ENCODE data around the gene IFT27. TPM values are rescaled to one million over a fixed set of nuclear protein-coding genes. Genes with fewer than 3 reads are reported as not detected.

IFT27 gene
- total RNA-seq, 1 experiment from 2014 or later = 23.2 TPM

DNA sequence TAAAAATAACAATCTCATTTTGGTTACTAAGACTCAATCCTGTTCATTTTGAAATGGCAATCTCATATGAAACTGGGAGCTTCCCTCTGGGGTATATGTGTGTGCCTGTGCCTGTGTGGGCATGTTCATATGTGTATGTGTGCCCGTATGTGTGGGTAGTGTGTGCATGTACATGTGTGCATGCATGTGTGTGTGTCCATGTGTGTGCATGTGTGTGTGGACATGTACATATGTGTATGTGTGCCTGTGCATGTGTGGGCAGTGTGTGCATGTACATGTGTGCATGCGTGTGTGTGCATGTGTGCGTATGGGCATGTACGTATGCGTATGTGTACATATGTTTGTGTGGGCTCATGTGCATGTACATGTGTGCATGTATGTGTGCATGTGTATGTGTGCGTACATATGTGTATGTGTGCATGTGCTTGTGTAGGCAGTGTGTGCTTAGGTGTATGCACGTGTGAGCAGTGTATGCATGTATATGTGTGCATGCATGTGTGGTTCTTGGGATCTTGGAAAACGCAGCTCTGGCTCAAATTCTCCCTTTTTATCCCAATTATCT is 47.9 kb downstream of the IFT27 start:
- Histone ChIP-seq H3K27ac (ENCODE audit: low read depth, low read length) (no peak overlapping the region), H3K79me2 (ENCODE audit: insufficient read depth, low read length) (no peaks in the 10 kb centered on the region), H3K4me2 (ENCODE audit: low read length) (no peak overlapping the region), H3K27me3 (ENCODE audit: insufficient read depth, low read length) (peaks cover 61% of the 10 kb centered on the region), H3K4me1 (ENCODE audit: control insufficient read depth in 1 of 2, insufficient read depth in 2 of 2, low read length in 2 of 2) (no peaks in the 10 kb centered on the region), H3K9me2 (ENCODE audit: insufficient read depth) (no peaks in the 10 kb centered on the region), H2AFZ (ENCODE audit: low read depth, low read length, poor library complexity, severe bottlenecking) (no peak overlapping the region), H4K20me1 (ENCODE audit: insufficient read depth) (no peaks in the 10 kb centered on the region), H3K4me3 (replicated peaks in 1 of 2; ENCODE audit: low read depth in 1 of 2, low read length in 2 of 2) (no peak overlapping the region), H3K9ac (ENCODE audit: low read length) (no peak overlapping the region), H3K36me3 (ENCODE audit: control insufficient read depth in 1 of 2, insufficient read depth in 2 of 2, low read length in 2 of 2) (no peaks in the 10 kb centered on the region), H3K9me3 (ENCODE audit: control insufficient read depth in 1 of 2, insufficient read depth in 1 of 2, low read depth in 1 of 2, low read length in 2 of 2) (no peaks in the 10 kb centered on the region)
- DNase-seq (ENCODE audit: low read depth, low spot score) = no peak
- ChIA-PET POLR2A (no interaction called here), RAD21 (ENCODE audit: low non-redundant PET in 1 of 2, low total read pairs in 2 of 2, uncharacterized antibody in 2 of 2, unreplicated experiment in 2 of 2) (no interaction called here), CTCF (no interaction called here)
- intact Hi-C loops (cut with micrococcal nuclease) = no loop called here
- BruUV-seq (replicated peaks) = no TSS peak
- TF ChIP-seq EZH2 (IDR thresholded peaks at IDR 0.05) = no peak
- TF ChIP-seq, protein P1, sequence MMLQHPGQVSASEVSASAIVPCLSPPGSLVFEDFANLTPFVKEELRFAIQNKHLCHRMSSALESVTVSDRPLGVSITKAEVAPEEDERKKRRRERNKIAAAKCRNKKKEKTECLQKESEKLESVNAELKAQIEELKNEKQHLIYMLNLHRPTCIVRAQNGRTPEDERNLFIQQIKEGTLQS (IDR thresholded peaks at IDR 0.05) = no peak
- TF ChIP-seq EGR1 (IDR thresholded peaks at IDR 0.05; ENCODE audit: low read depth) = no peak
- TF ChIP-seq ZNF274 (IDR thresholded peaks at IDR 0.05; ENCODE audit: low read depth, low read length) = no peak
- no peak for TF ChIP-seq ELF1 (IDR thresholded peaks at IDR 0.05; ENCODE audit: borderline replicate concordance, low read depth)
- ATAC-seq = no peak

DNA sequence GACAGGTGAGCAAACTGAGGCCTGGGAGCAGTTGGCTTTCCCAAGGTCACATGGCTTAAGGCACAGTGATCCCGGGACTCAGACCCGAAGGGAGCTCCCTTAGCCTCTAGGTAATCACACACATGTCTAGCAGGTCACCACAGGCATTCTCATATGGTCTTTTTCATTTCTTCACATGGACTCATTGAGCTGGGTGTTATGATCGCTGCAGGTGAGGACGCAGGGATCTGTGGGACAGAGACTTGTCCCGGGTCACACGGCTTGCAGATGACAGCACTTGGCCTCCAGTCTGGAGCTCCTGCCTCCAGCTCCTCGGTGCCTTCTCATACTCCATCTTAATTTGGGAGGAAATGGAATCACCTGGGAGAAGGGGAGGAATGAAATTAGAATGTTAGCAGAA is 48.8 kb downstream of the IFT27 start:
- Histone ChIP-seq H3K4me1 (ENCODE audit: control insufficient read depth in 1 of 2, insufficient read depth in 2 of 2, low read length in 2 of 2) (no peaks in the 10 kb centered on the region), H3K9me2 (ENCODE audit: insufficient read depth) (no peaks in the 10 kb centered on the region), H4K20me1 (ENCODE audit: insufficient read depth) (no peaks in the 10 kb centered on the region), H3K27me3 (ENCODE audit: insufficient read depth, low read length) (peaks cover 63% of the 10 kb centered on the region), H3K9me3 (ENCODE audit: control insufficient read depth in 1 of 2, insufficient read depth in 1 of 2, low read depth in 1 of 2, low read length in 2 of 2) (no peaks in the 10 kb centered on the region), H3K9ac (ENCODE audit: low read length) (no peak overlapping the region), H3K4me3 (replicated peaks in 1 of 2; ENCODE audit: low read depth in 1 of 2, low read length in 2 of 2) (no peak overlapping the region), H3K27ac (ENCODE audit: low read depth, low read length) (no peak overlapping the region), H2AFZ (ENCODE audit: low read depth, low read length, poor library complexity, severe bottlenecking) (no peak overlapping the region), H3K36me3 (ENCODE audit: control insufficient read depth in 1 of 2, insufficient read depth in 2 of 2, low read length in 2 of 2) (no peaks in the 10 kb centered on the region), H3K4me2 (ENCODE audit: low read length) (no peak overlapping the region), H3K79me2 (ENCODE audit: insufficient read depth, low read length) (no peaks in the 10 kb centered on the region)
- ChIA-PET CTCF (no interaction called here), RAD21 (ENCODE audit: low non-redundant PET in 1 of 2, low total read pairs in 2 of 2, uncharacterized antibody in 2 of 2, unreplicated experiment in 2 of 2) (no interaction called here), POLR2A (no interaction called here)
- intact Hi-C loops (cut with micrococcal nuclease) = no loop called here
- BruUV-seq (replicated peaks) = no TSS peak
- DNase-seq (ENCODE audit: low read depth, low spot score) (no peak), ATAC-seq (no peak)
- TF ChIP-seq ZFX (IDR thresholded peaks at IDR 0.05) (no peak), TCF7L2 (IDR thresholded peaks at IDR 0.05; ENCODE audit: borderline replicate concordance, extremely low read depth, insufficient read depth, insufficient read length) (no peak), YY1 (IDR thresholded peaks at IDR 0.05; ENCODE audit: extremely low read depth, insufficient replicate concordance, low read depth, low read length) (no peak), JUND (IDR thresholded peaks at IDR 0.05) (no peak), SRF (IDR thresholded peaks at IDR 0.05; ENCODE audit: low read depth) (no peak), EGR1 (IDR thresholded peaks at IDR 0.05; ENCODE audit: low read depth) (no peak), SIN3A (IDR thresholded peaks at IDR 0.05; ENCODE audit: low read depth) (no peak), POLR2A (IDR thresholded peaks at IDR 0.05; ENCODE audit: borderline replicate concordance, extremely low read depth, insufficient read depth, insufficient read length) (no peak), CBX3 (IDR thresholded peaks at IDR 0.05; ENCODE audit: low read depth) (no peak), SP1 (IDR thresholded peaks at IDR 0.05; ENCODE audit: low read depth) (no peak), EZH2phosphoT487 (IDR thresholded peaks at IDR 0.05; ENCODE audit: borderline replicate concordance) (no peak), CEBPB (IDR thresholded peaks at IDR 0.05; ENCODE audit: low read depth) (no peak), ZNF274 (IDR thresholded peaks at IDR 0.05; ENCODE audit: low read depth, low read length) (no peak)
- TF ChIP-seq, protein P2, sequence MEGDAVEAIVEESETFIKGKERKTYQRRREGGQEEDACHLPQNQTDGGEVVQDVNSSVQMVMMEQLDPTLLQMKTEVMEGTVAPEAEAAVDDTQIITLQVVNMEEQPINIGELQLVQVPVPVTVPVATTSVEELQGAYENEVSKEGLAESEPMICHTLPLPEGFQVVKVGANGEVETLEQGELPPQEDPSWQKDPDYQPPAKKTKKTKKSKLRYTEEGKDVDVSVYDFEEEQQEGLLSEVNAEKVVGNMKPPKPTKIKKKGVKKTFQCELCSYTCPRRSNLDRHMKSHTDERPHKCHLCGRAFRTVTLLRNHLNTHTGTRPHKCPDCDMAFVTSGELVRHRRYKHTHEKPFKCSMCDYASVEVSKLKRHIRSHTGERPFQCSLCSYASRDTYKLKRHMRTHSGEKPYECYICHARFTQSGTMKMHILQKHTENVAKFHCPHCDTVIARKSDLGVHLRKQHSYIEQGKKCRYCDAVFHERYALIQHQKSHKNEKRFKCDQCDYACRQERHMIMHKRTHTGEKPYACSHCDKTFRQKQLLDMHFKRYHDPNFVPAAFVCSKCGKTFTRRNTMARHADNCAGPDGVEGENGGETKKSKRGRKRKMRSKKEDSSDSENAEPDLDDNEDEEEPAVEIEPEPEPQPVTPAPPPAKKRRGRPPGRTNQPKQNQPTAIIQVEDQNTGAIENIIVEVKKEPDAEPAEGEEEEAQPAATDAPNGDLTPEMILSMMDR (IDR thresholded peaks at IDR 0.05 in 2 of 3, conservative IDR thresholded peaks at IDR 0.05 in 1 of 3; ENCODE audit: borderline replicate concordance in 1 of 3, insufficient read depth in 1 of 3, low read depth in 2 of 3, low read length in 2 of 3) = no peak
- TF ChIP-seq, protein P3, sequence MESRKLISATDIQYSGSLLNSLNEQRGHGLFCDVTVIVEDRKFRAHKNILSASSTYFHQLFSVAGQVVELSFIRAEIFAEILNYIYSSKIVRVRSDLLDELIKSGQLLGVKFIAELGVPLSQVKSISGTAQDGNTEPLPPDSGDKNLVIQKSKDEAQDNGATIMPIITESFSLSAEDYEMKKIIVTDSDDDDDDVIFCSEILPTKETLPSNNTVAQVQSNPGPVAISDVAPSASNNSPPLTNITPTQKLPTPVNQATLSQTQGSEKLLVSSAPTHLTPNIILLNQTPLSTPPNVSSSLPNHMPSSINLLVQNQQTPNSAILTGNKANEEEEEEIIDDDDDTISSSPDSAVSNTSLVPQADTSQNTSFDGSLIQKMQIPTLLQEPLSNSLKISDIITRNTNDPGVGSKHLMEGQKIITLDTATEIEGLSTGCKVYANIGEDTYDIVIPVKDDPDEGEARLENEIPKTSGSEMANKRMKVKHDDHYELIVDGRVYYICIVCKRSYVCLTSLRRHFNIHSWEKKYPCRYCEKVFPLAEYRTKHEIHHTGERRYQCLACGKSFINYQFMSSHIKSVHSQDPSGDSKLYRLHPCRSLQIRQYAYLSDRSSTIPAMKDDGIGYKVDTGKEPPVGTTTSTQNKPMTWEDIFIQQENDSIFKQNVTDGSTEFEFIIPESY (IDR thresholded peaks at IDR 0.05; ENCODE audit: extremely low read depth, insufficient replicate concordance, low read length) = no peak
- TF ChIP-seq, protein P1 (IDR thresholded peaks at IDR 0.05) = no peak

All from HCT116 (cell line).